ENCODE data around the gene RPS19BP1. TPM values are rescaled to one million over a fixed set of nuclear protein-coding genes. Genes with fewer than 3 reads are reported as not detected.

RPS19BP1 gene
- total RNA-seq, 1 donor from 2014 or later = 27.7 TPM

GRCh38 chr22:39503630-39504029 lies 28.9 kb downstream of the RPS19BP1 start:
- Histone ChIP-seq H3K4me2 (peak overlapping the region; percentile 94), H3K27me3 (peaks cover 19% of the 10 kb centered on the region), H4K20me1 (ENCODE audit: low read depth) (peaks cover 38% of the 10 kb centered on the region), H3K79me2 (ENCODE audit: low read depth) (peaks cover 22% of the 10 kb centered on the region), H3K4me1 (peaks cover 30% of the 10 kb centered on the region), H3K4me3 (peak overlapping the region; percentile 83), H3F3A (ENCODE audit: low read depth) (peaks cover 18% of the 10 kb centered on the region), H2AFZ (replicated peaks) (no peak overlapping the region), H3K27ac (no peak overlapping the region), H3K36me3 (no peaks in the 10 kb centered on the region), H3K9me3 (ENCODE audit: low read depth) (no peaks in the 10 kb centered on the region), H3K9ac (peak overlapping the region; percentile 63)
- peak overlapping the region; percentile 97 for H3K4me3 Mint-ChIP-seq
- peaks cover 23% of the 10 kb centered on the region for H3K36me3 Mint-ChIP-seq
- TF ChIP-seq EZH2 (IDR thresholded peaks at IDR 0.05) (no peak), EZH2phosphoT487 (IDR thresholded peaks at IDR 0.05) (no peak), CTCF (IDR thresholded peaks at IDR 0.05) (no peak)
- H3K9me3 Mint-ChIP-seq = no peaks in the 10 kb centered on the region
- no peak for DNase-seq (ENCODE audit: low spot score)
- no peak overlapping the region for H3K27ac Mint-ChIP-seq
- peaks cover 4% of the 10 kb centered on the region for H3K27me3 Mint-ChIP-seq (ENCODE audit: insufficient read depth, low read depth)
- peaks cover 38% of the 10 kb centered on the region for H3K4me1 Mint-ChIP-seq

- Histone ChIP-seq H3K9me3 (ENCODE audit: low read depth) (no peaks in the 10 kb centered on the region), H3K79me2 (ENCODE audit: low read depth) (peaks cover 22% of the 10 kb centered on the region), H3F3A (ENCODE audit: low read depth) (peaks cover 18% of the 10 kb centered on the region), H3K4me1 (peaks cover 37% of the 10 kb centered on the region), H3K4me3 (peak overlapping the region; percentile 83), H3K27me3 (peaks cover 15% of the 10 kb centered on the region), H2AFZ (replicated peaks) (no peak overlapping the region), H3K9ac (peak overlapping the region; percentile 63), H3K27ac (no peak overlapping the region), H3K36me3 (no peaks in the 10 kb centered on the region), H4K20me1 (ENCODE audit: low read depth) (peaks cover 31% of the 10 kb centered on the region), H3K4me2 (peak overlapping the region; percentile 94)
- TF ChIP-seq CTCF (IDR thresholded peaks at IDR 0.05) (no peak), EZH2phosphoT487 (IDR thresholded peaks at IDR 0.05) (no peak), EZH2 (IDR thresholded peaks at IDR 0.05) (no peak)
- peak overlapping the region; percentile 97 for H3K4me3 Mint-ChIP-seq
- peaks cover 23% of the 10 kb centered on the region for H3K36me3 Mint-ChIP-seq
- peaks cover 44% of the 10 kb centered on the region for H3K4me1 Mint-ChIP-seq
- no peak overlapping the region for H3K27ac Mint-ChIP-seq
- DNase-seq (ENCODE audit: low spot score) = no peak
- H3K9me3 Mint-ChIP-seq = no peaks in the 10 kb centered on the region
- peaks cover 4% of the 10 kb centered on the region for H3K27me3 Mint-ChIP-seq (ENCODE audit: insufficient read depth, low read depth)
Observed at GRCh38 chr22:39502789-39503409, 29.6 kb downstream of the RPS19BP1 start.

GRCh38 chr22:39502109-39502788 lies 30.3 kb downstream of the RPS19BP1 start, which contains the start of gene MIEF1:
MIEF1 (plus strand) TSS chr22:39502290; CDS start chr22:39511295, 9,005 bp downstream.
- Histone ChIP-seq H3K27ac (peak within 1 kb of the TSS; percentile 80), H2AFZ (replicated peaks) (peak within 1 kb of the TSS; percentile 12), H3K36me3 (no peaks in the 10 kb centered on the region), H3K27me3 (peaks cover 17% of the 10 kb centered on the region), H3K9ac (peak within 1 kb of the TSS; percentile 63), H3K4me1 (peaks cover 37% of the 10 kb centered on the region), H3F3A (ENCODE audit: low read depth) (peaks cover 18% of the 10 kb centered on the region), H3K4me3 (peak within 1 kb of the TSS; percentile 83), H3K4me2 (peak within 1 kb of the TSS; percentile 94), H3K9me3 (ENCODE audit: low read depth) (no peaks in the 10 kb centered on the region), H4K20me1 (ENCODE audit: low read depth) (peaks cover 29% of the 10 kb centered on the region), H3K79me2 (ENCODE audit: low read depth) (peaks cover 22% of the 10 kb centered on the region)
- DNase-seq (ENCODE audit: low spot score) = peak; percentile 97
- Mint-ChIP-seq H3K27me3 (ENCODE audit: insufficient read depth, low read depth) (peaks cover 7% of the 10 kb centered on the region), H3K4me1 (peaks cover 48% of the 10 kb centered on the region), H3K27ac (peak within 1 kb of the TSS; percentile 11), H3K9me3 (no peaks in the 10 kb centered on the region), H3K4me3 (peak within 1 kb of the TSS; percentile 97), H3K36me3 (peaks cover 23% of the 10 kb centered on the region)
- no peak for TF ChIP-seq EZH2 (IDR thresholded peaks at IDR 0.05)
- no peak for TF ChIP-seq CTCF (IDR thresholded peaks at IDR 0.05)
- TF ChIP-seq EZH2phosphoT487 (IDR thresholded peaks at IDR 0.05) = no peak
